ENCODE measurements around the gene TMEM119. TPM values are rescaled to one million over a fixed set of nuclear protein-coding genes. Genes with fewer than 3 reads are reported as not detected.

The TMEM119 gene
- total RNA-seq, 1 experiment from 2014 or later = not detected

GRCh38 chr12:108645686-108646599 is 48.1 kb upstream of the TMEM119 start:
- DNase-seq (ENCODE audit: low spot score) = no peak
- ChIA-PET CTCF (interaction anchor here (0.6 kb wide), 1 partner anchor 156 kb away, joined by 4 read pairs; no protein-coding TSS in a partner anchor), POLR2A (ENCODE audit: low non-redundant PET) (interaction anchor here (0.6 kb wide), 2 partner anchors 86 to 1662 kb away, joined by 3 to 4 read pairs; no protein-coding TSS in a partner anchor)
- H3K27ac ChIP-seq (ENCODE audit: low read depth, low read length, poor library complexity, severe bottlenecking) = no peak overlapping the region
- H3K27me3 ChIP-seq (replicated peaks; ENCODE audit: insufficient read depth, low read depth, low read length, poor library complexity) = no peaks in the 10 kb centered on the region
- H3K36me3 ChIP-seq (ENCODE audit: insufficient read depth, low read length, poor library complexity, severe bottlenecking) = peaks cover 54% of the 10 kb centered on the region
- TF ChIP-seq CTCF (conservative IDR thresholded peaks at IDR 0.05; ENCODE audit: low read depth, low read length) = no peak
- TF ChIP-seq EZH2 (IDR thresholded peaks at IDR 0.05; ENCODE audit: borderline replicate concordance, low read depth, low read length, poor library complexity, severe bottlenecking) = no peak
- BruUV-seq (replicated peaks) = no TSS peak
- no peaks in the 10 kb centered on the region for H3K4me1 ChIP-seq (ENCODE audit: insufficient read depth, low read length, poor library complexity, severe bottlenecking)
- H3K9me3 ChIP-seq (ENCODE audit: low read depth, low read length, poor library complexity, severe bottlenecking) = no peaks in the 10 kb centered on the region
- no peak overlapping the region for H3K4me3 ChIP-seq (ENCODE audit: low read depth, low read length, poor library complexity, severe bottlenecking)
- intact Hi-C loops (cut with micrococcal nuclease; ENCODE audit: unreplicated experiment) = no loop called here

DNA sequence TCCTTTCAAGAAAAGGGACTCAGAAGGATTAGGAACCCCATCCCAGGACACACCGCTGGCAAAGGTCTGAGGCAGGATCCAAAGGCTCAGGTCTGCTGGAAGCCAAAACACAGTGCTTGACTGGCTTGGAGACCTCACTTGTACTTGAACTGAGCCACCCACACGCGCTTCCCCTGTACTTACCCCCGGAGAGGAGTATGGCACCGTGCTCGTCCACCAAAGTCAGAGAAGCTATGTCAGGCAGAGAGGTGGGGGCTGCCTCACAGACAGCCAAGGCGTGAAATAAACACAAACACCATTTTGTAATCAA is 46.9 kb upstream of the TMEM119 start:
- no peaks in the 10 kb centered on the region for H3K9me3 ChIP-seq (ENCODE audit: low read depth, low read length, poor library complexity, severe bottlenecking)
- no peak for DNase-seq (ENCODE audit: low spot score)
- ChIA-PET CTCF (no interaction called here), POLR2A (ENCODE audit: low non-redundant PET) (no interaction called here)
- no peak overlapping the region for H3K4me3 ChIP-seq (ENCODE audit: low read depth, low read length, poor library complexity, severe bottlenecking)
- H3K27ac ChIP-seq (ENCODE audit: low read depth, low read length, poor library complexity, severe bottlenecking) = no peak overlapping the region
- no peaks in the 10 kb centered on the region for H3K4me1 ChIP-seq (ENCODE audit: insufficient read depth, low read length, poor library complexity, severe bottlenecking)
- H3K27me3 ChIP-seq (replicated peaks; ENCODE audit: insufficient read depth, low read depth, low read length, poor library complexity) = no peaks in the 10 kb centered on the region
- TF ChIP-seq CTCF (conservative IDR thresholded peaks at IDR 0.05; ENCODE audit: low read depth, low read length) (no peak), EZH2 (IDR thresholded peaks at IDR 0.05; ENCODE audit: borderline replicate concordance, low read depth, low read length, poor library complexity, severe bottlenecking) (no peak)
- H3K36me3 ChIP-seq (ENCODE audit: insufficient read depth, low read length, poor library complexity, severe bottlenecking) = peaks cover 44% of the 10 kb centered on the region
- intact Hi-C loops (cut with micrococcal nuclease; ENCODE audit: unreplicated experiment) = no loop called here
- no TSS peak for BruUV-seq (replicated peaks)

DNA sequence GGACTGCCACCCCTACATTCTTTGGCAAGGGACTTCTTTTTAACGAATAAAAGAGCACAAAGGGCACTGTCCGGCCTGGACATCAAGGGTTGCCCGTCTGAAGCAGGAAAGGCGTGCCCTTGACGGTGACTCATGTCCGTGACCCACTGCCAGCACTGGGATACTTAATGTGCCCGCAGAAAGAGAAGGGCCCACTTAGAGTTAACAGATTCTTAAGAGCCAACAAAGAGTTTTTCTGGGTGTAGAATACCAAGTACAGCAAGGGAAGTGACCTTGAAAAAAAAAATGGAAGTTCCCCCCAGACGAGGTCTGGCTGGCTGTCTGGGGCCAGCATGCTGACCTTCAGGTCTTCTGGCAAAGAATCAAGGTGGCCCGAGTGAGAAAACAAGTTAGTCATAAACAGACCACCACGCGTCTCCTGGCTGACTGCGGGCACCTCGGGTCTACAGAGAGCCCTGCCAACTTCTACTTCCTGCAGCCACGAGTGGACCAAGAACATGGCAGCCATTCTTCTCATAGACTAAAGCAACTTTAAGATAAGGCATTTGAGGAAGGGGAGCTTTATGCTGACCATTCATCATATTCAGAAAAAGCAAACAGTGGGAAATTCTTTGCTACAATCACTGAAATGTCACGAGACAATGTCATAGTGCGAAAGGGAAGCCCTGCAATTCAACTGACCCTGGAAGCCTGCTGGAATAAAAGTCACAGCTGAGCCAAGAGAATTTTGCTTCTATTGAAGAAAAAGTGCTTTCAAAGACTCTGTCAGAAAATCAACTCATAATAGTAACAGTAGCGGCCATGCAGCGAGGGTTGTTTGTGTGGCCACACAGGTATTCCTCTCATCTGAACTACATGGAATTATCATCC is 46.3 kb upstream of the TMEM119 start:
- H3K36me3 ChIP-seq (ENCODE audit: insufficient read depth, low read length, poor library complexity, severe bottlenecking) = peaks cover 39% of the 10 kb centered on the region
- H3K9me3 ChIP-seq (ENCODE audit: low read depth, low read length, poor library complexity, severe bottlenecking) = no peaks in the 10 kb centered on the region
- POLR2A ChIA-PET (ENCODE audit: low non-redundant PET) = no interaction called here
- no peak overlapping the region for H3K27ac ChIP-seq (ENCODE audit: low read depth, low read length, poor library complexity, severe bottlenecking)
- no peaks in the 10 kb centered on the region for H3K27me3 ChIP-seq (replicated peaks; ENCODE audit: insufficient read depth, low read depth, low read length, poor library complexity)
- no peaks in the 10 kb centered on the region for H3K4me1 ChIP-seq (ENCODE audit: insufficient read depth, low read length, poor library complexity, severe bottlenecking)
- no TSS peak for BruUV-seq (replicated peaks)
- intact Hi-C loops (cut with micrococcal nuclease; ENCODE audit: unreplicated experiment) = no loop called here
- no peak overlapping the region for H3K4me3 ChIP-seq (ENCODE audit: low read depth, low read length, poor library complexity, severe bottlenecking)
- TF ChIP-seq CTCF (conservative IDR thresholded peaks at IDR 0.05; ENCODE audit: low read depth, low read length) (no peak), EZH2 (IDR thresholded peaks at IDR 0.05; ENCODE audit: borderline replicate concordance, low read depth, low read length, poor library complexity, severe bottlenecking) (no peak)
- DNase-seq (ENCODE audit: low spot score) = no peak
- CTCF ChIA-PET = no interaction called here
